GM12878 (cell line): ENCODE measurements around the gene MKRN2. TPM values are rescaled to one million over a fixed set of nuclear protein-coding genes. Genes with fewer than 3 reads are reported as not detected.

ENCODE experiments used
- TARDBP ChIP-seq: IDR thresholded peaks from 2 replicates; pipeline ENCODE4 v1.6.1; 2016; ENCODE audit warnings: borderline replicate concordance
- ZNF217 ChIP-seq: fragments of 450-650 bp; IDR thresholded peaks from 2 replicates; pipeline ENCODE4 v1.6.1; 2017; ENCODE audit warnings: antibody characterized with exemption, mild to moderate bottlenecking
- polyA plus RNA-seq, 11 experiments: library from polyadenylated mRNA; depleted of rRNA in 4 of 11; unstranded in 6 of 11; stranded (reverse) in 5 of 11; fragments of >200 nt; fragmentation: Nextera tagmentation in 4 of 11; fragmentation: Illumina TruSeq in 1 of 11; extraction: Ambion mirVana in 4 of 11; extraction: Trizol in 1 of 11; gene quantifications; 1 replicate in 1 of 11; 2 replicates in 10 of 11; pipeline versions ENCODE4 v1.2.1 to v1.2.3, GENCODE V29; 2011 to 2016; ENCODE audit warnings: inconsistent platforms in 2 of 11, missing spikeins in 2 of 11, low read depth in 1 of 11
- total RNA-seq, 4 experiments: library from RNA; depleted of rRNA in 3 of 4; stranded (reverse); fragments of >200 nt in 3 of 4; fragmentation: Illumina TruSeq in 1 of 4; extraction: Trizol in 1 of 4; gene quantifications; 2 replicates each; pipeline versions ENCODE4 v1.2.1 to v1.2.3, GENCODE V29; 2013 to 2021
- TF ChIP-seq, protein P1 (sequence below): fragments of 150-350 bp; IDR thresholded peaks from 2 replicates; pipeline ENCODE4 v1.6.1; 2016; ENCODE audit warnings: low read depth, low read length
- TF ChIP-seq, protein P2 (sequence below): fragments of 450-650 bp; IDR thresholded peaks from 2 replicates; pipeline ENCODE4 v1.6.1; 2017; ENCODE audit warnings: antibody characterized with exemption, mild to moderate bottlenecking, moderate library complexity
- TF ChIP-seq, protein P3 (sequence below): IDR thresholded peaks from 2 replicates; pipeline ENCODE4 v1.6.1; 2012; ENCODE audit warnings: low read depth, low read length, improper control_type of control experiment

The MKRN2 gene
- total and polyA plus RNA-seq, 10 of the 15 experiments (the other 5 are each of a cell fraction or from before 2014, with no cell fraction given), result 15.4 to 40.7 (median 34.4) TPM

DNA sequence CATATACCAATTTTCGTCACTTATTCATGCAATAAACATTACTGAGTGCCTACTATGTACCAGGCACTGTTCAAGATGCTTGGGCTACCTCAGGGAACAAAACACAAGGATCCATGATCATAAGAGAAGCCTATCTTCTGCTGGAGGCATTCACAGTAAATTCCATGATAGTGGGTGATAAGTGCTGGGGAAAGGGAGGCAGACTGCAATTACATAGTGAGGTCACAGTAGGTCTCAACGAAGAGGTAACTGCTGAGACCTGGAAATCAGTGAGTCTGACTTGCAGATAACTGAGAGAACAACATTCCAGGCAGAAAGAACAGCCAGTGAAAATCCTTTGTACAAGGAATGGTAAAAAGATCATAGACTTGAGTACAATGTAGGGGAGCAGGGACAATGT, 73.4 kb downstream of the MKRN2 start (continued):
- TF ChIP-seq, protein P1, sequence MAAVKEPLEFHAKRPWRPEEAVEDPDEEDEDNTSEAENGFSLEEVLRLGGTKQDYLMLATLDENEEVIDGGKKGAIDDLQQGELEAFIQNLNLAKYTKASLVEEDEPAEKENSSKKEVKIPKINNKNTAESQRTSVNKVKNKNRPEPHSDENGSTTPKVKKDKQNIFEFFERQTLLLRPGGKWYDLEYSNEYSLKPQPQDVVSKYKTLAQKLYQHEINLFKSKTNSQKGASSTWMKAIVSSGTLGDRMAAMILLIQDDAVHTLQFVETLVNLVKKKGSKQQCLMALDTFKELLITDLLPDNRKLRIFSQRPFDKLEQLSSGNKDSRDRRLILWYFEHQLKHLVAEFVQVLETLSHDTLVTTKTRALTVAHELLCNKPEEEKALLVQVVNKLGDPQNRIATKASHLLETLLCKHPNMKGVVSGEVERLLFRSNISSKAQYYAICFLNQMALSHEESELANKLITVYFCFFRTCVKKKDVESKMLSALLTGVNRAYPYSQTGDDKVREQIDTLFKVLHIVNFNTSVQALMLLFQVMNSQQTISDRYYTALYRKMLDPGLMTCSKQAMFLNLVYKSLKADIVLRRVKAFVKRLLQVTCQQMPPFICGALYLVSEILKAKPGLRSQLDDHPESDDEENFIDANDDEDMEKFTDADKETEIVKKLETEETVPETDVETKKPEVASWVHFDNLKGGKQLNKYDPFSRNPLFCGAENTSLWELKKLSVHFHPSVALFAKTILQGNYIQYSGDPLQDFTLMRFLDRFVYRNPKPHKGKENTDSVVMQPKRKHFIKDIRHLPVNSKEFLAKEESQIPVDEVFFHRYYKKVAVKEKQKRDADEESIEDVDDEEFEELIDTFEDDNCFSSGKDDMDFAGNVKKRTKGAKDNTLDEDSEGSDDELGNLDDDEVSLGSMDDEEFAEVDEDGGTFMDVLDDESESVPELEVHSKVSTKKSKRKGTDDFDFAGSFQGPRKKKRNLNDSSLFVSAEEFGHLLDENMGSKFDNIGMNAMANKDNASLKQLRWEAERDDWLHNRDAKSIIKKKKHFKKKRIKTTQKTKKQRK, result no peak
- TF ChIP-seq, protein P2, sequence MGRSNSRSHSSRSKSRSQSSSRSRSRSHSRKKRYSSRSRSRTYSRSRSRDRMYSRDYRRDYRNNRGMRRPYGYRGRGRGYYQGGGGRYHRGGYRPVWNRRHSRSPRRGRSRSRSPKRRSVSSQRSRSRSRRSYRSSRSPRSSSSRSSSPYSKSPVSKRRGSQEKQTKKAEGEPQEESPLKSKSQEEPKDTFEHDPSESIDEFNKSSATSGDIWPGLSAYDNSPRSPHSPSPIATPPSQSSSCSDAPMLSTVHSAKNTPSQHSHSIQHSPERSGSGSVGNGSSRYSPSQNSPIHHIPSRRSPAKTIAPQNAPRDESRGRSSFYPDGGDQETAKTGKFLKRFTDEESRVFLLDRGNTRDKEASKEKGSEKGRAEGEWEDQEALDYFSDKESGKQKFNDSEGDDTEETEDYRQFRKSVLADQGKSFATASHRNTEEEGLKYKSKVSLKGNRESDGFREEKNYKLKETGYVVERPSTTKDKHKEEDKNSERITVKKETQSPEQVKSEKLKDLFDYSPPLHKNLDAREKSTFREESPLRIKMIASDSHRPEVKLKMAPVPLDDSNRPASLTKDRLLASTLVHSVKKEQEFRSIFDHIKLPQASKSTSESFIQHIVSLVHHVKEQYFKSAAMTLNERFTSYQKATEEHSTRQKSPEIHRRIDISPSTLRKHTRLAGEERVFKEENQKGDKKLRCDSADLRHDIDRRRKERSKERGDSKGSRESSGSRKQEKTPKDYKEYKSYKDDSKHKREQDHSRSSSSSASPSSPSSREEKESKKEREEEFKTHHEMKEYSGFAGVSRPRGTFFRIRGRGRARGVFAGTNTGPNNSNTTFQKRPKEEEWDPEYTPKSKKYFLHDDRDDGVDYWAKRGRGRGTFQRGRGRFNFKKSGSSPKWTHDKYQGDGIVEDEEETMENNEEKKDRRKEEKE, result no peak
- TF ChIP-seq, protein P3, sequence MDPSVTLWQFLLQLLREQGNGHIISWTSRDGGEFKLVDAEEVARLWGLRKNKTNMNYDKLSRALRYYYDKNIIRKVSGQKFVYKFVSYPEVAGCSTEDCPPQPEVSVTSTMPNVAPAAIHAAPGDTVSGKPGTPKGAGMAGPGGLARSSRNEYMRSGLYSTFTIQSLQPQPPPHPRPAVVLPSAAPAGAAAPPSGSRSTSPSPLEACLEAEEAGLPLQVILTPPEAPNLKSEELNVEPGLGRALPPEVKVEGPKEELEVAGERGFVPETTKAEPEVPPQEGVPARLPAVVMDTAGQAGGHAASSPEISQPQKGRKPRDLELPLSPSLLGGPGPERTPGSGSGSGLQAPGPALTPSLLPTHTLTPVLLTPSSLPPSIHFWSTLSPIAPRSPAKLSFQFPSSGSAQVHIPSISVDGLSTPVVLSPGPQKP, result no peak
- TF ChIP-seq TARDBP, result no peak
- no peak for TF ChIP-seq ZNF217
